Effector memory CD4-positive, alpha-beta T cell (primary cell): ENCODE data around the gene SELPLG.

Experiments
- DNase-seq, 3 donors: peaks; one replicate each; pipeline ENCODE4 v3.0.0-alpha.2; 2020
- H3K27ac ChIP-seq: 2 replicates; pipeline ENCODE4 v1.7.0; 2013; ENCODE audit warnings: mild to moderate bottlenecking, low read length, moderate library complexity; ENCODE audit not compliant: insufficient read depth, poor library complexity, severe bottlenecking
- H3K27me3 ChIP-seq: replicated peaks from 2 replicates; pipeline ENCODE4 v1.7.0; 2013; ENCODE audit warnings: mild to moderate bottlenecking, low read length; ENCODE audit not compliant: insufficient read depth, control insufficient read depth, poor library complexity, severe bottlenecking
- H3K36me3 ChIP-seq: 2 replicates; pipeline ENCODE4 v1.7.0; 2013; ENCODE audit warnings: mild to moderate bottlenecking, low read length, moderate library complexity; ENCODE audit not compliant: control insufficient read depth, insufficient read depth
- H3K4me1 ChIP-seq: 2 replicates; pipeline ENCODE4 v1.7.0; 2013; ENCODE audit warnings: low read length, mild to moderate bottlenecking; ENCODE audit not compliant: control insufficient read depth, insufficient read depth, poor library complexity, severe bottlenecking
- H3K4me3 ChIP-seq: 2 replicates; pipeline ENCODE4 v1.7.0; 2013; ENCODE audit warnings: low read length, low read depth, mild to moderate bottlenecking; ENCODE audit not compliant: insufficient read depth, poor library complexity, severe bottlenecking
- H3K9me3 ChIP-seq: 2 replicates; pipeline ENCODE4 v1.7.0; 2013; ENCODE audit warnings: mild to moderate bottlenecking, low read length, moderate library complexity; ENCODE audit not compliant: control insufficient read depth
- total RNA-seq, 3 donors: gene quantifications; one replicate each; lab custom pipeline; 2026; lab: John Stamatoyannopoulos, UW

The SELPLG gene, protein sequence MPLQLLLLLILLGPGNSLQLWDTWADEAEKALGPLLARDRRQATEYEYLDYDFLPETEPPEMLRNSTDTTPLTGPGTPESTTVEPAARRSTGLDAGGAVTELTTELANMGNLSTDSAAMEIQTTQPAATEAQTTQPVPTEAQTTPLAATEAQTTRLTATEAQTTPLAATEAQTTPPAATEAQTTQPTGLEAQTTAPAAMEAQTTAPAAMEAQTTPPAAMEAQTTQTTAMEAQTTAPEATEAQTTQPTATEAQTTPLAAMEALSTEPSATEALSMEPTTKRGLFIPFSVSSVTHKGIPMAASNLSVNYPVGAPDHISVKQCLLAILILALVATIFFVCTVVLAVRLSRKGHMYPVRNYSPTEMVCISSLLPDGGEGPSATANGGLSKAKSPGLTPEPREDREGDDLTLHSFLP
- 141 to 207 (median 148) reads per million in 3 donors for total RNA-seq

DNA sequence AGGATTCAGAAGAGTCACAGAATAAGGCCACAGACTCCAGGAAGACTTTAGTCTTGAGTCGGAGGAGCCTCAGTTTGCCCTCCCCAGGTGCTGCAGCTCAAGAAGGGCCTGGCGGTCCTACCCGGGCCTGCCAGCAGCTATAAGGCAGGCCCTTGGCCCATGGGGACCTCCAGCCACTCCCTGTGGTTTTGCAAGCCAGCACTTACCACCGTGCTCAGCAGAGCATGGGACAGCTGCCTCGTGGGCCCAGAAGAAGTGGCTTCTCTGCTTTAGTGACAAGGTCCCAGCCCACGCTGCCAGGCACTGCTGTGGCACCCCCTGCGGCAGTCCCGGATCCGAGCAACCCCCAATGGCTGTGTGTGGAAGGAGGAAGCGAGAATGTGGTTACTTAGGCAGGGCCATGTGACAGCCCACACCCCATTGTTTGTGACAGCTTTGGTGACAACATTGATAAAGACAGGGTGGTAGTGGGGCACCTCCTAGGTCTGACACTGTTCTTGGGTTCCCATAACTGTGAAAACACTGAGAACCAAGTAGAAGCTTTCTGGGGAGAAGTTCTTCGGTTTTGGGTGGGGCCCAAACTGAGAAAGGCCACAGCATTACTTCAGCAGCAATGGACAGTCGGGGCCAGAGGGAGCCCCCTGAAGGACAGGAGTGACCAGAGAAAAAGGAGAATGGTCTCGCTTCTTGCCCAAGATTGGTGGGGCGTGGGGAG, at the start of gene SELPLG:
Gene SELPLG (minus strand): TSS at position 361 of the 715 bp plus-strand sequence. CDS start 9,587 bp downstream, outside the sequence.
- DNase-seq, result peak; percentile 73 to 84 (median 79)
- peaks cover 55% of the 10 kb centered on the region for H3K4me1 ChIP-seq
- H3K9me3 ChIP-seq, result no peaks in the 10 kb centered on the region
- H3K27me3 ChIP-seq, result no peaks in the 10 kb centered on the region
- no peaks in the 10 kb centered on the region for H3K36me3 ChIP-seq
- H3K27ac ChIP-seq, result peak within 1 kb of the TSS; percentile 95
- H3K4me3 ChIP-seq, result peak within 1 kb of the TSS; percentile 84

- H3K4me1 ChIP-seq, result no peaks in the 10 kb centered on the region
- H3K27ac ChIP-seq, result no peak overlapping the region
- no peak overlapping the region for H3K4me3 ChIP-seq
- no peaks in the 10 kb centered on the region for H3K27me3 ChIP-seq
- DNase-seq, result no peak
- H3K36me3 ChIP-seq, result no peaks in the 10 kb centered on the region
- no peaks in the 10 kb centered on the region for H3K9me3 ChIP-seq
Observed at GRCh38 chr12:108681317-108681716, 47.6 kb upstream of the SELPLG start.

DNA sequence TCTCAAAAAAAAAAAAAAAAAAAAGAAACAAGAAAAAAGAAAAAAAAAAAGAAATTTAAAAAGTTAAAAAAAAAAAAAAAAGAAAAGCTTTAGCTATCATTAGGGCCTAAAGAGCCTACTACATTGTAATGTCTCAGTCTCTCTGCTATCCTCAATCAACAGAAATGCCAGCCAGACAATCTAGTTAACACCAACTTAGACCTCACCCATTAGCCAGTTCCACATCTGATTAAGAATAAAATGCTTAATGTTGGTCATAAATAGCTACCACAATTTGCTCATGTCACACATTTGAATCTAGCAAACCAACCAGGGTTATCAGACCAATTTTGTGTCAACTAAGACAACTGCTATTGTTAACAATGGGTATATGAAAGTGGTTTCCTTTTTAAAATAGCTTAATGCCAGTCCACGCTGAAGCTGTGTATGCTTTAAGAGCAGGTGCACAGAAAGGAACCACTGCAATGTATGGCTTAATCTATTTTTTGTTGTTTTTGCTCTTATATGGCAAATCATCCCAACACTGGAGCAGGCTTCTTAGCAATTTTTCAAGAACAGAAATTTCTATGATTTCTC, 45.5 kb upstream of the SELPLG start:
- DNase-seq, result no peak
- Histone ChIP-seq H3K36me3 (no peaks in the 10 kb centered on the region), H3K9me3 (no peaks in the 10 kb centered on the region), H3K4me3 (no peak overlapping the region), H3K27ac (no peak overlapping the region), H3K4me1 (no peaks in the 10 kb centered on the region), H3K27me3 (no peaks in the 10 kb centered on the region)

GRCh38 chr12:108678104-108678730, 44.5 kb upstream of the SELPLG start:
- H3K4me3 ChIP-seq, result no peak overlapping the region
- H3K4me1 ChIP-seq, result no peaks in the 10 kb centered on the region
- no peaks in the 10 kb centered on the region for H3K27me3 ChIP-seq
- H3K36me3 ChIP-seq, result no peaks in the 10 kb centered on the region
- no peak overlapping the region for H3K27ac ChIP-seq
- H3K9me3 ChIP-seq, result no peaks in the 10 kb centered on the region
- DNase-seq, result no peak

DNA sequence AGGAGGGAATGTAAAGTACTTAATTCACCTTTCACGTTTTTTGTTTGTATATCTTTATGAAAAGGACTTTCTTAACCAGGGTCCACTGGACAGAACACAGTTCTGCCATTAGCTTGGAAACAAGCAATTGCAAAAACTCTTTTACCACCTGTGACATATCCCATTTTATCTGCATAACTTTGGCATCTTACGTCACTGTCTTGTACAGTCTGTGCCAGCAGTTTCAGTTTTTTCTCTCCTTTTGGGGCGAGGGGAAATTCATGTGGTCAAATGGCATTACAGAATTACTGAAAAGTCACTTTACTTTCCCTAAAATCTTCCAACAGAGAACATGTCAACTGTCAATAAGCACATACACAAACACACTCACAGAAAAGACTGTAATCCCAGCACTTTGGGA, 43.7 kb upstream of the SELPLG start:
- Histone ChIP-seq H3K9me3 (no peaks in the 10 kb centered on the region), H3K27me3 (no peaks in the 10 kb centered on the region), H3K4me1 (no peaks in the 10 kb centered on the region), H3K36me3 (no peaks in the 10 kb centered on the region), H3K4me3 (no peak overlapping the region), H3K27ac (no peak overlapping the region)
- no peak for DNase-seq

GRCh38 chr12:108676707-108677106, 43.0 kb upstream of the SELPLG start:
- no peak for DNase-seq
- Histone ChIP-seq H3K36me3 (no peaks in the 10 kb centered on the region), H3K4me3 (no peak overlapping the region), H3K27ac (no peak overlapping the region), H3K9me3 (no peaks in the 10 kb centered on the region), H3K27me3 (no peaks in the 10 kb centered on the region), H3K4me1 (no peaks in the 10 kb centered on the region)

- no peak for DNase-seq
- Histone ChIP-seq H3K9me3 (no peaks in the 10 kb centered on the region), H3K36me3 (no peaks in the 10 kb centered on the region), H3K27ac (no peak overlapping the region), H3K27me3 (no peaks in the 10 kb centered on the region), H3K4me3 (no peak overlapping the region), H3K4me1 (no peaks in the 10 kb centered on the region)
Observed at GRCh38 chr12:108675792-108676191, 42.1 kb upstream of the SELPLG start.

GRCh38 chr12:108672054-108672453, 38.4 kb upstream of the SELPLG start:
- H3K27ac ChIP-seq, result no peak overlapping the region
- H3K4me3 ChIP-seq, result no peak overlapping the region
- H3K9me3 ChIP-seq, result no peaks in the 10 kb centered on the region
- no peaks in the 10 kb centered on the region for H3K36me3 ChIP-seq
- DNase-seq, result no peak
- H3K4me1 ChIP-seq, result no peaks in the 10 kb centered on the region
- H3K27me3 ChIP-seq, result no peaks in the 10 kb centered on the region

DNA sequence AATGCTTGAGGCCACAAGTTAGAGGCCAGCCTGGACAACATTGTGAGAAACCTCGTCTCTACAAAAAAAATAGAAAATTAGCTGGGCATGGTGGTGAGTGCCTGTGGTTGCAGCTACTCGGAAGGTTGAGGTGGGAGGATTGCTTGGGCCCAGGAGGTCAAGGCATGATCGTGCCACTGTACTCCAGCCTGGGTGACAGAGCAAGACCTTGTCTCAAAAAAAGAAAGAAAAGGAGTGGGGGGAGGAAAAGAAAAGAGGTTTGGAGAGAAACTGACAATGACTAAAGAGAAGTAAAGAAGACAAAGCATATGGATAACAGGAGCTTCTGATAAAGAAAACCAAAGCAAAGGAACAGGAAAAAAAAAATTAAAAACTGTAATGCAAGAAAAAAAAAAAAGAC, 37.4 kb upstream of the SELPLG start:
- Histone ChIP-seq H3K4me3 (no peak overlapping the region), H3K27ac (no peak overlapping the region), H3K36me3 (no peaks in the 10 kb centered on the region), H3K9me3 (no peaks in the 10 kb centered on the region), H3K4me1 (no peaks in the 10 kb centered on the region), H3K27me3 (no peaks in the 10 kb centered on the region)
- DNase-seq, result no peak
